Brain microvascular endothelial cell (primary cell): ENCODE data around the gene SIM1.

Experiments used
- DNase-seq: peaks from one replicate; pipeline ENCODE4 v3.0.0-alpha.2; 2020
- H3K27ac ChIP-seq: fragments of 250-450 bp; sonication (Bioruptor Pico); 2 replicates; pipeline ENCODE4 v1.5.1; 2020; ENCODE audit warnings: mild to moderate bottlenecking, moderate library complexity
- H3K27me3 ChIP-seq: fragments of 250-450 bp; sonication (Bioruptor Pico); replicated peaks from 2 replicates; pipeline ENCODE4 v1.5.1; 2020; ENCODE audit warnings: mild to moderate bottlenecking
- H3K36me3 ChIP-seq: fragments of 250-450 bp; sonication (Bioruptor Pico); replicated peaks from 2 replicates; pipeline ENCODE4 v1.5.1; 2020; ENCODE audit warnings: mild to moderate bottlenecking
- H3K4me3 ChIP-seq: 2 replicates; pipeline ENCODE4 v1.5.1; 2011; ENCODE audit warnings: low read depth, mild to moderate bottlenecking, control low read depth, low read length, moderate library complexity
- in situ Hi-C: cut with HindIII; loops from 2 replicates; pipeline ENCODE4 v1.10.0; 2017; ENCODE audit warnings: low sequenced_read_pairs, low pct_ligation_motif_present
- TF ChIP-seq, protein P1 (sequence below): IDR thresholded peaks from 2 replicates; pipeline ENCODE4 v1.5.1; 2011; ENCODE audit warnings: low read depth, mild to moderate bottlenecking, moderate library complexity, low read length, control low read depth, inconsistent platforms; ENCODE audit errors: missing control alignments

Gene SIM1

DNA sequence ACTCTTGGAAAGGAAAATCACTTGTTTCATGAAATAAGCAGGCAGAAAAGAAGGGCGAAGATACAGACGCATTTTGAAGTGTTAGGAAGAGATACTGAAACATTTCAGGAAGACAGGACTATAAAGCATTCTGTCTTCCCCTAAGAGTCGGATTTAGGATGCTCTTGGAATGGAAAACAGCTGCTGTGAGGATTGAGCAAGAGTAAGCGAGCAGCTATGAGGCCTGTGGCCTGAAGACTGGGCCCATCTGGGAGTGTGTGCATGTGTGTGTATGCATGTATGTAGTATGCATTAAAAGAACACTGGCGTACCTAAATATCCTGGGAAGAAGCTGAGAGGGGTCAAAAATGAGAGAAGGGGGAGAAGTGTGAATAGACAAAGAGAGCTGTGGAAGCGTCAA lies 83.6 kb downstream of the SIM1 start:
- H3K27ac ChIP-seq = no peak overlapping the region
- no peak for DNase-seq
- in situ Hi-C loops = no loop called here
- no peaks in the 10 kb centered on the region for H3K36me3 ChIP-seq
- no peaks in the 10 kb centered on the region for H3K27me3 ChIP-seq
- H3K4me3 ChIP-seq = no peak overlapping the region
- TF ChIP-seq, protein P1, sequence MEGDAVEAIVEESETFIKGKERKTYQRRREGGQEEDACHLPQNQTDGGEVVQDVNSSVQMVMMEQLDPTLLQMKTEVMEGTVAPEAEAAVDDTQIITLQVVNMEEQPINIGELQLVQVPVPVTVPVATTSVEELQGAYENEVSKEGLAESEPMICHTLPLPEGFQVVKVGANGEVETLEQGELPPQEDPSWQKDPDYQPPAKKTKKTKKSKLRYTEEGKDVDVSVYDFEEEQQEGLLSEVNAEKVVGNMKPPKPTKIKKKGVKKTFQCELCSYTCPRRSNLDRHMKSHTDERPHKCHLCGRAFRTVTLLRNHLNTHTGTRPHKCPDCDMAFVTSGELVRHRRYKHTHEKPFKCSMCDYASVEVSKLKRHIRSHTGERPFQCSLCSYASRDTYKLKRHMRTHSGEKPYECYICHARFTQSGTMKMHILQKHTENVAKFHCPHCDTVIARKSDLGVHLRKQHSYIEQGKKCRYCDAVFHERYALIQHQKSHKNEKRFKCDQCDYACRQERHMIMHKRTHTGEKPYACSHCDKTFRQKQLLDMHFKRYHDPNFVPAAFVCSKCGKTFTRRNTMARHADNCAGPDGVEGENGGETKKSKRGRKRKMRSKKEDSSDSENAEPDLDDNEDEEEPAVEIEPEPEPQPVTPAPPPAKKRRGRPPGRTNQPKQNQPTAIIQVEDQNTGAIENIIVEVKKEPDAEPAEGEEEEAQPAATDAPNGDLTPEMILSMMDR = no peak

DNA sequence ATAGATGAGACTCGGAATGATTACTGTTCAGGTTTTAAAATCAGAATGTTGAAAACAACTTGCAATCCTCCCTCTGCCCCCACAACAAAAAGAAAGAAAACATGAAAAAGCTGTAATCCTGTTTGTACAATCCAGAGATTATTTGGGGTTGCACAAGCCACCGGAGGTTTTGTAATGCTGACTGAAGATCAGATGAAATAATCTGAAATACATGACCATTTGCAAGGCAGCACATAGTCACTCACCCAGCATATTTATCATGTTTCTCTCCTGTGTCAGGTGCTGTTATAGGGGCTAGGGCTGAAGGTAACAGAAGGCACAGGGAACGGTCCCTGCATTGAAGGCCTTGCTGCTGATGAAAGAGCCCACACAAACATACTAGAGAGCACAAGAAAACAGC lies 85.3 kb downstream of the SIM1 start:
- no peak overlapping the region for H3K4me3 ChIP-seq
- TF ChIP-seq, protein P1 = no peak
- in situ Hi-C loops = no loop called here
- no peaks in the 10 kb centered on the region for H3K36me3 ChIP-seq
- H3K27ac ChIP-seq = no peak overlapping the region
- DNase-seq = no peak
- no peaks in the 10 kb centered on the region for H3K27me3 ChIP-seq

DNA sequence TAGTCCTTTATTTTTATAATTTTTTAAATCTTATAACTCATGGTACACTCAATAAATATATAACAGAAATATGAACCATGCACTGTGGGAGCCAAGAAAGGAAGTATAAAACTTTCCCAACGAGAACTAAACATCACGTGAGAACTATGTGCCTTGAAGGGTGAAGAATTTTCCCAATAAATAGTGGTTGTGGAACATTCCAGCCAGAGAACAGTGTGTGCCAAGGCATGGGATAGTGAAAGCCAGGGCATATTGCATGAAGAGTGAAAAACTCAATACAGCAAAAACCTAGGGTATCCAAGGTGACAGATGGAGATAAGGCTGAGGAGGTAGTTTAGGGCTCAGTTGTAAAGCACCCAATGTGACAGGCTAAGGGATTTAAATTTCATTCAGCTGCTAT lies 86.1 kb downstream of the SIM1 start:
- DNase-seq = no peak
- no peaks in the 10 kb centered on the region for H3K27me3 ChIP-seq
- no peak overlapping the region for H3K27ac ChIP-seq
- in situ Hi-C loops = no loop called here
- TF ChIP-seq, protein P1 = no peak
- H3K4me3 ChIP-seq = no peak overlapping the region
- no peaks in the 10 kb centered on the region for H3K36me3 ChIP-seq

DNA sequence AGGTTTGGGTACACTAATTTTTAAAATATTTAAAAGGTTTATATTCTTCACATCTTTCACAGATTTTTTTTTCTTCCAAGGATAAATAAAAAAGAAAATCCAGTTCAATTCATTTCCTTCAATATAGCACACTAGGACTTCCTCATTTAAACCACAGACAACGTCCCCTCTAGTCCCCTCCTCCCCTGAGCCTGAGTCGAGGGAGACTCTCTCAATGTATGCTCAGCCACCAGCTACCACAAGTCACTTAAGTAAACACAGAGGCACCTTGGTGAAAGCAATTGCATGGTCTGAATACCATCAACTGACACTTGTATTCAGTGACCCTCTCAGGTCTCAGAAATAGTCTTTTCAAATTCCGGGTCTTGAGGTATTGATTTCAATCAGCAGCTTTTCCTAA lies 88.6 kb downstream of the SIM1 start:
- in situ Hi-C loops = no loop called here
- Histone ChIP-seq H3K4me3 (no peak overlapping the region), H3K27ac (no peak overlapping the region), H3K36me3 (no peaks in the 10 kb centered on the region), H3K27me3 (no peaks in the 10 kb centered on the region)
- TF ChIP-seq, protein P1 = no peak
- DNase-seq = no peak

DNA sequence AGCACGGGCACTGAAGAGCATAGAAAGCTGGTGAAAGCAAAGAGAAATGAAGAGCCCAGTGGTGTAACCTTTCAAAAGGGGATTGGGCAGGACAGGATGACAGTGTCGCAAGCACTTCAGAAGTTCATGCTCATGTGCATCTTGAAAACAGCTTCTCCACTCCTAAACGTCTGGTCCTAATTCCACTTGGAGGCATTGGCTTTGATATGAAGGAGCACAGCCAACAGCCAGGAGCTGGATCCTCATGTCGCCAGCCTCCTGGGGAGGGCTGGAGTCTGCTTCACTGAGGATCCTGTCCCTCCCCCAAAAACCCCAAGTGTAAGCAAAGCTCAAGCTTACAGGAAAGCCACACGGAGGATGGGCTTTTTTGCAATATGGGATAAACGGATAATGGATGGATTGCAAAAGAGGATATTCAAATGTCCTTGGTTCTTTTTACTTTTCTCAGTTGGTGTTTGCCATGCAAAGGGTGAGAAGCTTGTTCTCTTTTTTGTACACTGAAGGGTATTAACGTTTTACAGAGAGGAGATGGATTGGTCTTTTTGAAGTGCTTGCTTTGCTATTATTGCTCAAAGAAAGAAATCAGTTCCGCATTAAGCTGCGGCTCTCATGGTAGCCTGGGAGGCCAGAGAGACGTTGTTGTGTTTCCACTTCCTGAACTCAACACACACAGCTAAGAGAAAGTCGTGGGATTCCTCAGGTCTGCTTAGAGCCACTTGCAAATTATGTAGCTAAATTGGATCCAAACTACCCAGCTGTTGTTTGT lies 92.2 kb downstream of the SIM1 start:
- no peaks in the 10 kb centered on the region for H3K36me3 ChIP-seq
- DNase-seq = no peak
- H3K4me3 ChIP-seq = no peak overlapping the region
- in situ Hi-C loops = no loop called here
- TF ChIP-seq, protein P1 = no peak
- H3K27ac ChIP-seq = no peak overlapping the region
- H3K27me3 ChIP-seq = no peaks in the 10 kb centered on the region

DNA sequence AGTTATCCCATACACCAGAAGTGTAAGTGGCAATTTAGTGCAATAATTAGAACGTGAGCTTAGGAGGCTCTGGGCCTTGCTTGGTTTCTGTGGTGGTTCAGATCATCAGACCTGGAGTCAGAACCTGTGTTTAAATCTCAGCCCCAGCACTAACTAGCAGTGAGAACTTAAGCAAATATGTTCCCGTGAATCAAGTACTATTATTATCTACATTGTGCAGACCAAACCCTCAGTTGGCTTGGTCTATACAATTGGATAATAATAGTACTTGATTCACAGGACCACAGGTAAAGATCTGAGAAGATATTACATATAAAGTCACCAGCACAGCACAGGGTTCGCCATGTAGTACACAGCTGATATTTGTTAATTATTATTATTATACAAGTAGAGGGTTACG lies 93.1 kb downstream of the SIM1 start:
- H3K27ac ChIP-seq = no peak overlapping the region
- no peak overlapping the region for H3K4me3 ChIP-seq
- H3K27me3 ChIP-seq = no peaks in the 10 kb centered on the region
- TF ChIP-seq, protein P1 = no peak
- DNase-seq = no peak
- in situ Hi-C loops = no loop called here
- no peaks in the 10 kb centered on the region for H3K36me3 ChIP-seq
